BE2C (cell line): ENCODE measurements around the gene OR9G4. TPM values are rescaled to one million over a fixed set of nuclear protein-coding genes. Genes with fewer than 3 reads are reported as not detected.

Experiments
- DNase-seq: peaks from one replicate; pipeline ENCODE4 v3.0.0-alpha.2; 2020
- H3K27me3 ChIP-seq: fragments of 250-450 bp; sonication (Bioruptor Pico); 2 replicates; pipeline ENCODE4 v1.5.1; 2020; ENCODE audit warnings: mild to moderate bottlenecking
- H3K36me3 ChIP-seq: fragments of 250-450 bp; sonication (Bioruptor Pico); 2 replicates; pipeline ENCODE4 v1.5.1; 2020; ENCODE audit warnings: mild to moderate bottlenecking
- H3K4me1 ChIP-seq: fragments of 250-450 bp; sonication (Bioruptor Pico); 2 replicates; pipeline ENCODE4 v1.5.1; 2020
- H3K4me3 ChIP-seq: 2 replicates; pipeline ENCODE4 v1.5.1; 2011; ENCODE audit warnings: low read depth, low read length
- H3K9me3 ChIP-seq: fragments of 250-450 bp; sonication (Bioruptor Pico); 2 replicates; pipeline ENCODE4 v1.5.1; 2020
- CTCF ChIP-seq: IDR thresholded peaks from 2 replicates; pipeline ENCODE4 v1.5.1; 2012; ENCODE audit warnings: mild to moderate bottlenecking, low read depth, low read length
- polyA plus RNA-seq: library from polyadenylated mRNA; unstranded; fragments of >200 nt; gene quantifications from one replicate; pipeline ENCODE4 v1.2.1, GENCODE V29; 2012; ENCODE audit warnings: low read depth, missing spikeins; ENCODE audit not compliant: insufficient read length, insufficient read depth

The OR9G4 gene
- not detected for polyA plus RNA-seq

GRCh38 chr11:56748597-56748996, at the start of gene OR9G4:
TSS of gene OR9G4 (minus strand) at chr11:56748697. CDS start at chr11:56743766, 4,931 bp downstream.
- no peaks in the 10 kb centered on the region for H3K27me3 ChIP-seq
- no peaks in the 10 kb centered on the region for H3K4me1 ChIP-seq
- no peaks in the 10 kb centered on the region for H3K9me3 ChIP-seq
- TF ChIP-seq CTCF, result no peak
- H3K4me3 ChIP-seq, result no peak within 1 kb of the TSS
- DNase-seq, result no peak
- no peaks in the 10 kb centered on the region for H3K36me3 ChIP-seq

GRCh38 chr11:56783448-56784041, 35.0 kb upstream of the OR9G4 start:
- no peaks in the 10 kb centered on the region for H3K36me3 ChIP-seq
- no peak for DNase-seq
- no peak overlapping the region for H3K4me3 ChIP-seq
- peak; percentile 42 for TF ChIP-seq CTCF
- H3K4me1 ChIP-seq, result no peaks in the 10 kb centered on the region
- H3K9me3 ChIP-seq, result no peaks in the 10 kb centered on the region
- H3K27me3 ChIP-seq, result no peaks in the 10 kb centered on the region

- Histone ChIP-seq H3K27me3 (no peaks in the 10 kb centered on the region), H3K4me3 (no peak overlapping the region), H3K36me3 (no peaks in the 10 kb centered on the region), H3K4me1 (no peaks in the 10 kb centered on the region), H3K9me3 (no peaks in the 10 kb centered on the region)
- DNase-seq, result no peak
- no peak for TF ChIP-seq CTCF
Measured at GRCh38 chr11:56782167-56782847, 33.8 kb upstream of the OR9G4 start.

- DNase-seq, result no peak
Measured at GRCh38 chr11:56776809-56777208, 28.3 kb upstream of the OR9G4 start.

GRCh38 chr11:56764976-56765375, 16.5 kb upstream of the OR9G4 start:
- Histone ChIP-seq H3K4me3 (no peak overlapping the region), H3K9me3 (no peaks in the 10 kb centered on the region), H3K4me1 (no peaks in the 10 kb centered on the region), H3K27me3 (no peaks in the 10 kb centered on the region), H3K36me3 (no peaks in the 10 kb centered on the region)
- TF ChIP-seq CTCF, result no peak
- no peak for DNase-seq

More at GRCh38 chr11:56776809-56777208, 28.3 kb upstream of the OR9G4 start:
- Histone ChIP-seq H3K36me3 (no peaks in the 10 kb centered on the region), H3K27me3 (no peaks in the 10 kb centered on the region), H3K4me1 (no peaks in the 10 kb centered on the region), H3K9me3 (no peaks in the 10 kb centered on the region), H3K4me3 (no peak overlapping the region)
- no peak for TF ChIP-seq CTCF

- no peak for TF ChIP-seq CTCF
- no peaks in the 10 kb centered on the region for H3K36me3 ChIP-seq
- DNase-seq, result no peak
- H3K9me3 ChIP-seq, result no peaks in the 10 kb centered on the region
- H3K4me1 ChIP-seq, result no peaks in the 10 kb centered on the region
- no peaks in the 10 kb centered on the region for H3K27me3 ChIP-seq
- no peak overlapping the region for H3K4me3 ChIP-seq
Measured at GRCh38 chr11:56751480-56751879, 3.0 kb upstream of the OR9G4 start.
